K562 (cell line): ENCODE measurements around the gene RNU11. TPM values are rescaled to one million over a fixed set of nuclear protein-coding genes. Genes with fewer than 3 reads are reported as not detected.

Experiments
- ATAC-seq: fragments of 200-7000 bp; cut with Tn5 transposase; 3 replicates; pipeline ENCODE4 v1.9.1; 2020; ENCODE audit warnings: moderate library complexity
- BruUV-seq: library from RNA; stranded (reverse); fragments of 400-500 nt; replicated peaks from 2 replicates; lab custom pipeline; 2021; lab: Mats Ljungman, UMichigan
- CTCF ChIA-PET: fragments of 300-600 bp; formaldehyde crosslinking; extraction: SDS; loops from one replicate; lab custom pipeline; 2021; ENCODE audit warnings: low intra/inter-chr PET ratio; lab: Yijun Ruan, JAX
- POLR2A ChIA-PET: fragments of 300-600, 350-650 bp; sonication (Branson Sonifier 250); formaldehyde crosslinking; extraction: SDS; loops from one replicate; lab custom pipeline; 2021; ENCODE audit warnings: antibody characterized with exemption, inconsistent platforms; lab: Yijun Ruan, JAX
- DNase-seq, 4 experiments: peaks; one replicate each; pipeline versions ENCODE4 v3.0.0 to v3.0.0-alpha.2; 2011 to 2018; ENCODE audit warnings: low spot score in 3 of 4, mixed read lengths in 3 of 4; ENCODE audit errors: extremely low read depth in 1 of 4
- FAIRE-seq: peaks from 2 replicates; lab custom pipeline; 2011; peaks lifted over from hg19 to GRCh38; lab: Jason Lieb, UNC
- H2AFZ ChIP-seq: 2 replicates; pipeline ENCODE4 v1.6.0; 2011; ENCODE audit warnings: low read depth, low read length, control low read depth, inconsistent platforms
- H3K27ac ChIP-seq: fragments of 200-600 bp; 3 replicates; pipeline ENCODE4 v1.8.0; 2011; ENCODE audit warnings: low read depth, mild to moderate bottlenecking, control low read depth, inconsistent platforms, low read length, moderate library complexity, mixed read lengths; ENCODE audit errors: extremely low read depth
- H3K27me3 ChIP-seq, 2 experiments: fragments of 300-600 bp in 1 of 2; 2 replicates in 1 of 2; 3 replicates in 1 of 2; pipeline versions ENCODE4 v1.6.0 to v1.8.0; 2011; ENCODE audit warnings: inconsistent platforms in 2 of 2, low read length in 2 of 2, mild to moderate bottlenecking in 1 of 2, mixed read lengths in 1 of 2, moderate library complexity in 1 of 2; ENCODE audit not compliant: control insufficient read depth in 2 of 2, insufficient read depth in 2 of 2
- H3K36me3 ChIP-seq: fragments of 300-600 bp; 3 replicates; pipeline ENCODE4 v1.8.0; 2011; ENCODE audit warnings: mild to moderate bottlenecking, low read length, inconsistent platforms; ENCODE audit not compliant: control insufficient read depth, insufficient read depth
- H3K4me1 ChIP-seq, 2 experiments: fragments of 200-600 bp in 1 of 2; replicated peaks in 1 of 2; 2 replicates in 1 of 2; 3 replicates in 1 of 2; pipeline versions ENCODE4 v1.5.1 to v1.8.0; 2011; ENCODE audit warnings: inconsistent platforms in 2 of 2, low read length in 2 of 2, mild to moderate bottlenecking in 1 of 2, mixed read lengths in 1 of 2, moderate library complexity in 1 of 2; ENCODE audit not compliant: control insufficient read depth in 2 of 2, insufficient read depth in 2 of 2
- H3K4me2 ChIP-seq: 2 replicates; pipeline ENCODE4 v1.6.1; 2011; ENCODE audit warnings: low read length, control low read depth, inconsistent platforms, mixed read lengths; ENCODE audit not compliant: insufficient read depth
- H3K4me3 ChIP-seq: fragments of 200-600 bp; sonication (generic), shearing (Covaris generic); 2 replicates; pipeline ENCODE4 v1.5.1; 2016; ENCODE audit warnings: control low read depth, inconsistent platforms
- H3K79me2 ChIP-seq: fragments of 200-600 bp; 3 replicates; pipeline ENCODE4 v1.8.0; 2011; ENCODE audit warnings: low read length, inconsistent platforms; ENCODE audit not compliant: control insufficient read depth, insufficient read depth
- H3K9ac ChIP-seq, 2 experiments: 2 replicates each; pipeline versions ENCODE4 v1.6.0 to v1.6.1; 2011; ENCODE audit warnings: low read depth in 2 of 2, low read length in 2 of 2, control low read depth in 1 of 2, inconsistent platforms in 1 of 2, mild to moderate bottlenecking in 1 of 2, mixed read lengths in 1 of 2; ENCODE audit not compliant: insufficient read depth in 1 of 2
- H3K9me1 ChIP-seq: one replicate; pipeline ENCODE4 v1.6.0; 2011; ENCODE audit warnings: inconsistent platforms, mild to moderate bottlenecking, low read length, moderate library complexity; ENCODE audit not compliant: control insufficient read depth, insufficient read depth
- H3K9me3 ChIP-seq: replicated peaks from 2 replicates; pipeline ENCODE4 v1.5.1; 2011; ENCODE audit warnings: low read depth, low read length, inconsistent platforms; ENCODE audit not compliant: control insufficient read depth, insufficient read depth
- H4K20me1 ChIP-seq: replicated peaks from 2 replicates; pipeline ENCODE4 v1.6.1; 2011; ENCODE audit warnings: low read length, inconsistent platforms, mixed read lengths; ENCODE audit not compliant: control insufficient read depth, insufficient read depth
- CBFA2T2 ChIP-seq: fragments of 450-650 bp; conservative IDR thresholded peaks from 2 replicates; pipeline ENCODE4 v1.6.1; 2017; ENCODE audit warnings: mild to moderate bottlenecking
- ETV6 ChIP-seq, 3 experiments: fragments of 150-350 bp in 1 of 3; sonication (generic) in 1 of 3; formaldehyde crosslinking in 1 of 3; IDR thresholded peaks; 2 replicates each; pipeline versions ENCODE4 v1.6.1 to v1.8.0; 2014 to 2022; ENCODE audit warnings: borderline replicate concordance in 2 of 3, low read depth in 2 of 3, antibody characterized with exemption in 1 of 3, low read length in 1 of 3, mild to moderate bottlenecking in 1 of 3, missing genetic modification reagents in 1 of 3
- HIVEP1 ChIP-seq: fragments of 250-450 bp; sonication (Bioruptor Pico); IDR thresholded peaks from 2 replicates; pipeline ENCODE4 v1.4.0; 2020; ENCODE audit warnings: mild to moderate bottlenecking
- WGBS: fragments of 100-300 bp; shearing (Covaris generic); methylation state at CpG from one replicate; pipeline ENCODE4 v1.1.6; 2016; ENCODE audit warnings: low coverage, mixed read lengths; ENCODE audit not compliant: insufficient coverage; ENCODE audit errors: missing lambda C conversion rate; 5-methylcytosine and 5-hydroxymethylcytosine counted together
- in situ Hi-C: fragments of 300-500 bp; cut with MboI; formaldehyde crosslinking; loops from 4 replicates; pipeline ENCODE4 v1.15.0; 2018; ENCODE audit warnings: inconsistent platforms, mixed read lengths
- intact Hi-C: fragments of 100-400 bp; cut with micrococcal nuclease; formaldehyde crosslinking; loops from 2 replicates; pipeline ENCODE4 v1.14.2; 2022
- polyA plus RNA-seq, 8 experiments: library from polyadenylated mRNA; depleted of rRNA in 4 of 8; stranded (reverse) in 5 of 8; unstranded in 3 of 8; fragments of >200 nt; fragmentation: Nextera tagmentation in 2 of 8; fragmentation: Illumina TruSeq in 1 of 8; extraction: Ambion mirVana in 2 of 8; extraction: Trizol in 1 of 8; gene quantifications; 2 replicates each; pipeline versions ENCODE4 v1.2.1 to v1.2.3, GENCODE V29; 2011 to 2014; ENCODE audit warnings: inconsistent platforms in 1 of 8, missing spikeins in 1 of 8
- total RNA-seq, 7 experiments: library from RNA; depleted of rRNA in 6 of 7; stranded (reverse); fragments of >200 nt in 6 of 7; fragmentation: Illumina TruSeq in 2 of 7; extraction: Trizol in 2 of 7; gene quantifications; 2 replicates each; pipeline versions ENCODE4 v1.2.1 to v1.2.3, GENCODE V29; 2011 to 2021; ENCODE audit warnings: low replicate concordance in 1 of 7
- TF ChIP-seq, protein P1 (sequence below): fragments of 450-650 bp; formaldehyde crosslinking; IDR thresholded peaks from 2 replicates; pipeline ENCODE4 v1.4.0; 2020; ENCODE audit warnings: mild to moderate bottlenecking, moderate library complexity
- TF ChIP-seq, protein P2 (sequence below): fragments of 450-650 bp; IDR thresholded peaks from 2 replicates; pipeline ENCODE4 v1.6.1; 2017; ENCODE audit warnings: mild to moderate bottlenecking, moderate library complexity

Gene RNU11
- total and polyA plus RNA-seq, 9 of the 15 experiments (the other 6 are each of a cell fraction or from before 2014, with no cell fraction given), result not detected

DNA sequence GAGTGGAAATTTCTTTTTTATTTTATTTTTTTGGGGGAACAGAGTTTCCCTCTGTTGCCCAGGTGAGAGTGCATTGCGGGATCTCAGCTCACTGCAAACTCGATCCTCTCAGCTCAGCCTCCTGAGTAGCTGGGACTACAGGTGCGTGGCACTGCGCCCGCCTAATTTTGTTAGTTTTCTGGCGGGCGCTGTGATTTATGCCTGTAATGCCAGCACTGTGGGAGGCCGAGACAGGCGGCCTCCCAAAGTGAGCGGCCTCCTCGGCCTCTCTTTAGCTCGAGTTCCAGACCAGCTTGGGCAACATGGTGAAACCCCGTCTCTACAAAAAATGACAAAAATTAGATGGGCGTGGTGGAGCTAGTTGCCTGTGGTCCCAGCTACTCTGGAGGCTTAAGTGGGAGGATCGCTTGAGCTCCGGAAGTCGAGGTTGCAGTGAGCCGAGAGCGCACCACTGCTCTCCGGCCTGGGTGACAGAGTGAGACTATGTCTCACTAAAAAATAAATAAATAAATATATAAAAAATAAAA lies 22.9 kb downstream of the RNU11 start:
- intact Hi-C loops, result no loop called here
- in situ Hi-C loops, result no loop called here
- H3K9me1 ChIP-seq, result no peaks in the 10 kb centered on the region
- ChIA-PET CTCF (no interaction called here), POLR2A (interaction anchor here (0.8 to 13.8 kb wide), 7 partner anchors 12 to 90 kb away, joined by 3 to 240 read pairs (median 3); partner anchors contain the start of genes RNU11 and YTHDF2)
- DNase-seq, result no peak
- no TSS peak for BruUV-seq
- peaks cover 3 to 30% of the 10 kb centered on the region in 2 experiments; a peak in 4 of 5 replicates for H3K4me1 ChIP-seq
- FAIRE-seq, result no peak
- no peak overlapping the region for H3K9ac ChIP-seq
- no peaks in the 10 kb centered on the region for H4K20me1 ChIP-seq
- no peak overlapping the region for H3K4me3 ChIP-seq
- no peaks in the 10 kb centered on the region for H3K9me3 ChIP-seq
- no peak overlapping the region for H3K4me2 ChIP-seq
- no peaks in the 10 kb centered on the region for H3K36me3 ChIP-seq
- H3K27ac ChIP-seq, result no peak overlapping the region
- H3K27me3 ChIP-seq, result no peaks in the 10 kb centered on the region
- TF ChIP-seq CBFA2T2, result no peak
- TF ChIP-seq, protein P1, sequence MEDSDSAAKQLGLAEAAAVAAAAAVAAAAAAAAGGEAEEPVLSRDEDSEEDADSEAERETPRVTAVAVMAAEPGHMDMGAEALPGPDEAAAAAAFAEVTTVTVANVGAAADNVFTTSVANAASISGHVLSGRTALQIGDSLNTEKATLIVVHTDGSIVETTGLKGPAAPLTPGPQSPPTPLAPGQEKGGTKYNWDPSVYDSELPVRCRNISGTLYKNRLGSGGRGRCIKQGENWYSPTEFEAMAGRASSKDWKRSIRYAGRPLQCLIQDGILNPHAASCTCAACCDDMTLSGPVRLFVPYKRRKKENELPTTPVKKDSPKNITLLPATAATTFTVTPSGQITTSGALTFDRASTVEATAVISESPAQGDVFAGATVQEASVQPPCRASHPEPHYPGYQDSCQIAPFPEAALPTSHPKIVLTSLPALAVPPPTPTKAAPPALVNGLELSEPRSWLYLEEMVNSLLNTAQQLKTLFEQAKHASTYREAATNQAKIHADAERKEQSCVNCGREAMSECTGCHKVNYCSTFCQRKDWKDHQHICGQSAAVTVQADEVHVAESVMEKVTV (CRISPR knock-in tag), result no peak
- no peak for TF ChIP-seq ETV6 (IDR thresholded peaks at IDR 0.05; ENCODE audit: borderline replicate concordance in 1 of 2, low read depth in 2 of 2, low read length in 1 of 2)
- TF ChIP-seq ETV6 (CRISPR knock-in tag; IDR thresholded peaks at IDR 0.05; ENCODE audit: borderline replicate concordance), result no peak
- no peak for TF ChIP-seq HIVEP1 (CRISPR knock-in tag)
- TF ChIP-seq, protein P2, sequence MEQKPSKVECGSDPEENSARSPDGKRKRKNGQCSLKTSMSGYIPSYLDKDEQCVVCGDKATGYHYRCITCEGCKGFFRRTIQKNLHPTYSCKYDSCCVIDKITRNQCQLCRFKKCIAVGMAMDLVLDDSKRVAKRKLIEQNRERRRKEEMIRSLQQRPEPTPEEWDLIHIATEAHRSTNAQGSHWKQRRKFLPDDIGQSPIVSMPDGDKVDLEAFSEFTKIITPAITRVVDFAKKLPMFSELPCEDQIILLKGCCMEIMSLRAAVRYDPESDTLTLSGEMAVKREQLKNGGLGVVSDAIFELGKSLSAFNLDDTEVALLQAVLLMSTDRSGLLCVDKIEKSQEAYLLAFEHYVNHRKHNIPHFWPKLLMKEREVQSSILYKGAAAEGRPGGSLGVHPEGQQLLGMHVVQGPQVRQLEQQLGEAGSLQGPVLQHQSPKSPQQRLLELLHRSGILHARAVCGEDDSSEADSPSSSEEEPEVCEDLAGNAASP, result no peak
- H2AFZ ChIP-seq, result no peak overlapping the region
- 92% methylated on average over 20 of the region's 20 CpGs for WGBS
- ATAC-seq, result no peak
- H3K79me2 ChIP-seq, result peaks cover 34% of the 10 kb centered on the region
